ENCODE measurements around the gene LCT. TPM values are rescaled to one million over a fixed set of nuclear protein-coding genes. Genes with fewer than 3 reads are reported as not detected.
"Not testable (repeated sequence)": the region's sequence is repeated elsewhere in the genome, so short reads cannot be mapped to it uniquely, and the experiment has no call there.

LCT gene
- total and polyA plus RNA-seq, 8 donors, result 0.58 to 12.3 TPM; not detected in 6

DNA sequence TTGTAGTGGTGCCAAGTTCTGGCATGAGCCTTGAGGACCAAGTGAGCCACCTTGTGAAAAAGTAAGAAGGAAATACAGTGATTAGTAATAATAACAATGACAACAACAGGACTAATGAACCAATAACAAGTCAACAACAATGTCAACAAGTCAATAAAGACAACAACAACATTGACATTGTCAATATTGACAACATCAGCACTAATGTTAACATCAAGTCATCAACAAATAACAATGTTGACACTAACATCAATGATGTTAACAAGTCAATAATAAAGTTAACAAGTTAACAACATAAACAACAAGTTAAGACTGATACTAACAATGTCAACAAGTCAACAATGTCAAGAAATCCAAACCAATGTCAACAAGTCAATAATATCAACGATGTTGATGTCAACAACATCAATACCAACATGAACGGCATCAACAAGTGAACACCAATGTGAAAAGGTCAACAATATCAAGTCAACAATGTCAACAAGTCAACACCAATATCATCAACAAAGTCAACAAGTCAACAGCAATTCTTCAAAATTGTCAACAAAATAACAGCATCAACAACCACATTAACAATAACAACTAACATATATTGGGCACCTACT lies 24.0 kb downstream of the LCT start:
- intact Hi-C loops (cut with DNase I; ENCODE audit: low total_unique reads), result no loop called here
- TF ChIP-seq, protein P1, sequence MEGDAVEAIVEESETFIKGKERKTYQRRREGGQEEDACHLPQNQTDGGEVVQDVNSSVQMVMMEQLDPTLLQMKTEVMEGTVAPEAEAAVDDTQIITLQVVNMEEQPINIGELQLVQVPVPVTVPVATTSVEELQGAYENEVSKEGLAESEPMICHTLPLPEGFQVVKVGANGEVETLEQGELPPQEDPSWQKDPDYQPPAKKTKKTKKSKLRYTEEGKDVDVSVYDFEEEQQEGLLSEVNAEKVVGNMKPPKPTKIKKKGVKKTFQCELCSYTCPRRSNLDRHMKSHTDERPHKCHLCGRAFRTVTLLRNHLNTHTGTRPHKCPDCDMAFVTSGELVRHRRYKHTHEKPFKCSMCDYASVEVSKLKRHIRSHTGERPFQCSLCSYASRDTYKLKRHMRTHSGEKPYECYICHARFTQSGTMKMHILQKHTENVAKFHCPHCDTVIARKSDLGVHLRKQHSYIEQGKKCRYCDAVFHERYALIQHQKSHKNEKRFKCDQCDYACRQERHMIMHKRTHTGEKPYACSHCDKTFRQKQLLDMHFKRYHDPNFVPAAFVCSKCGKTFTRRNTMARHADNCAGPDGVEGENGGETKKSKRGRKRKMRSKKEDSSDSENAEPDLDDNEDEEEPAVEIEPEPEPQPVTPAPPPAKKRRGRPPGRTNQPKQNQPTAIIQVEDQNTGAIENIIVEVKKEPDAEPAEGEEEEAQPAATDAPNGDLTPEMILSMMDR (IDR thresholded peaks at IDR 0.05), result no peak
- TF ChIP-seq POLR2A (IDR thresholded peaks at IDR 0.05) (no peak), EP300 (IDR thresholded peaks at IDR 0.05) (no peak), POLR2AphosphoS5 (IDR thresholded peaks at IDR 0.05) (no peak)
- H3K9me3 ChIP-seq, result no peaks in the 10 kb centered on the region
- no peaks in the 10 kb centered on the region for H3K36me3 ChIP-seq
- H3K27me3 ChIP-seq, result no peaks in the 10 kb centered on the region
- no peaks in the 10 kb centered on the region for H3K4me1 ChIP-seq
- WGBS, 5 donors, result 40 to 61% (median 44%) methylated on average over 2 of the region's 2 CpGs
- H3K4me3 ChIP-seq, result no peak overlapping the region
- no peak overlapping the region for H3K27ac ChIP-seq
- no peak for DNase-seq

DNA sequence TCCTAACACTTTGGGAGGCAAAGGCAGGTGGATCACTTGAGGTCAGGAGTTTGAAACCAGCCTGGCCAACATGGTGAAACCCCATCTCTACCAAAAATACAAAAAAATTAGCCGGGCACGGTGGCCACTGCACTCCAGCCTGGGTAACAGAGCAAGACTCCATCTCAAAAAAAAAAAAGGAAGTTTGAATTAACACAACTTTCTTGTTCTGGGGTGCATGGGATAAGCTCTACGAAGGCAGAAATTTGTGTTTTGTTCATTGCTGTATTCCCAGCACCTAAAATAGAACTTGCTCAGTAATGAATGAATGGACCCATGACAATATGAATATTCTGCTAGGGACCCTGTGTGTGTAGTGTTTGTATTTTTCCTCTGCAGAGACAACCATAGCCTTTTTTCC lies 29.1 kb downstream of the LCT start:
- H3K4me3 ChIP-seq; DNase-seq; H3K27ac ChIP-seq; H3K36me3 ChIP-seq; H3K9me3 ChIP-seq; H3K27me3 ChIP-seq; intact Hi-C loops (cut with DNase I; ENCODE audit: low total_unique reads); H3K4me1 ChIP-seq: not testable (repeated sequence)
- whole genome bisulfite sequencing, 5 donors, result 89 to 96% (median 94%) methylated on average over 3 of the region's 3 CpGs

DNA sequence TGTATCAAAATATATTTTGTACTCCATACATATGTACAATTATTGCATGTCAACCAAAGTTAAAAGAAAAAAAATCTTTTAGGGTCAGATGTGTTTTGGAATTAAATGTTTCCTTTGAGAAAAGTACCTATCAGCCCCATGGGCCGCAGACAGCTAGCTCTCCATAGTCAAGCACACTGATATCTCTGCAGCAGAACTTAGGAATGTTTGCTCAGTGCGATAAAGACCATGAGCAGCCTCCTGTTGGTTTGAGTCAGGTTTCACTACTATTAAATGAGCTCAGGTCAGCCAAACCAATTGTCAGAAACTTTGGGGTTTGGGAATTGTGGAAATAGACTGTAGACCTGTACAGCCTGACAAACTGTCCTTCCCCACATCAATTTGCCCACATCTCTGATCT lies 33.7 kb downstream of the LCT start:
- peaks cover 0 to 5% (median 2%) of the 10 kb centered on the region in 4 donors for H3K4me1 ChIP-seq
- no peaks in the 10 kb centered on the region for H3K36me3 ChIP-seq
- intact Hi-C loops (cut with DNase I; ENCODE audit: low total_unique reads), result no loop called here
- no peak overlapping the region for H3K27ac ChIP-seq
- H3K4me3 ChIP-seq, result no peak overlapping the region
- H3K27me3 ChIP-seq, result no peaks in the 10 kb centered on the region
- 18 to 54% (median 42%) methylated on average over 2 of the region's 2 CpGs for whole genome bisulfite sequencing, 5 donors
- TF ChIP-seq EP300 (IDR thresholded peaks at IDR 0.05) (no peak), POLR2A (IDR thresholded peaks at IDR 0.05) (no peak)
- TF ChIP-seq, protein P1 (IDR thresholded peaks at IDR 0.05), result no peak
- DNase-seq, result peak in 1 of 2 donors; percentile 66
- H3K9me3 ChIP-seq, result peaks cover 0 to 18% (median 9%) of the 10 kb centered on the region in 4 donors

DNA sequence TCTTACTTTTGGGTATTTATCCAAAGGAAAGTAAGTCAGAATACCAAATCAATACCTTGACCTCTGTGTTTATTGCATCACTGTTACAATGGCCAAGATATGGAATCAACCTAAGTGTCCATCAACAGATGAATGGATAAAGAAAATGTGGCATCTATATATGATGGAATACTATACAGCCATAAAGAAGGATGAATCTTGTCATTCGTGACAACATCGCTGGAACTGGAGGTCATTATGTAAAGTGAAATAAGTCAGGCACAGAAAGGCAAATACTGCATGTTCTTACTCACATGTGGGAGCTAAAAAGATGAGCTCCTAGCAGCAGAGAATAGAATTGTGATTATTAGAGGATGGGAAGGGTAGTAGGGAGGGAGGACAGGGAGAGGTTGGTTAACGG lies 34.6 kb downstream of the LCT start:
- intact Hi-C loops (cut with DNase I; ENCODE audit: low total_unique reads), result no loop called here
- TF ChIP-seq POLR2A (IDR thresholded peaks at IDR 0.05) (no peak), EP300 (IDR thresholded peaks at IDR 0.05) (no peak), POLR2AphosphoS5 (IDR thresholded peaks at IDR 0.05) (no peak)
- TF ChIP-seq, protein P1 (IDR thresholded peaks at IDR 0.05), result no peak
- Histone ChIP-seq H3K27ac (no peak overlapping the region), H3K36me3 (no peaks in the 10 kb centered on the region), H3K9me3 (peaks cover 0 to 18% (median 9%) of the 10 kb centered on the region in 4 donors), H3K27me3 (no peaks in the 10 kb centered on the region), H3K4me3 (no peak overlapping the region), H3K4me1 (peaks cover 0 to 5% (median 4%) of the 10 kb centered on the region in 4 donors)
- 60 to 67% (median 65%) methylated on average over 3 of the region's 3 CpGs for WGBS, 5 donors
- DNase-seq, result no peak

All from stomach (tissue), 9 donors.